Measurements from ENCODE around the gene CALM1.

DNA sequence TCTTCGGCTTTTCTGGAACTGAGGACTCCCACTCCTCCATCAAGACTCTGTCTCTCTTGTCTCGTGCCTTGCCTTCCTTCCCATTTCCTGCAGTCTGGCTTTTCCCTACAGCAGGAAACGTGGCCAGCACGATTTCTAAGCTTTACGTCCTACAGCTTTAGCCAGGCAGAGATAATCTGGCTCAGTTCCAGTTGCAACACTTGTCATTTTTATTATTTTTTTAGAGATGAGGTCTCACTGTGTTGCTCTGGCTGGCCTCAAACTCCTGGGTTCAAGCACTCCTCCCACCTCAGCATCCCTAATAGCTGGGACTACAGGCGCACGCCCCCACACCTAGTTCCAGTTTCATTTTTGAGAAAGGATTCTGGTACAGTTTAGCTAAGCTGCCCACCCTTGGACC is 19.9 kb downstream of the CALM1 start:
- TF ChIP-seq POLR2AphosphoS5 (IDR thresholded peaks at IDR 0.05; ENCODE audit: insufficient read depth in 1 of 2, low read depth in 1 of 2) (no peak), CTCF (IDR thresholded peaks at IDR 0.05) (no peak), POLR2A (IDR thresholded peaks at IDR 0.05) (no peak)
